Naive thymus-derived CD8-positive, alpha-beta T cell (primary cell): ENCODE data around the gene KLF3. TPM values are rescaled to one million over a fixed set of nuclear protein-coding genes. Genes with fewer than 3 reads are reported as not detected.
"Not testable (repeated sequence)": the region's sequence is repeated elsewhere in the genome, so short reads cannot be mapped to it uniquely, and the experiment has no call there.

Experiments
- ATAC-seq, 2 donors: fragments of 150-1000 bp; cut with Tn5 transposase in 1 of 2; sonication (Bioruptor Pico), chemical (Tn5 transposase) in 1 of 2; 1 replicate in 1 of 2; 2 replicates in 1 of 2; pipeline ENCODE4 v1.10.0; 2021; ENCODE audit warnings: mild to moderate bottlenecking in 2 of 2, moderate library complexity in 2 of 2
- POLR2A ChIA-PET: fragments of 350-600 bp; sonication (Branson Sonifier 250); formaldehyde crosslinking; loops from one replicate; lab custom pipeline; 2021; ENCODE audit warnings: antibody characterized with exemption; lab: Charles Lee
- DNase-seq, 10 donors: peaks; one replicate each; pipeline versions ENCODE4 v3.0.0 to v3.0.0-alpha.2; 2020 to 2022
- H3K27ac Mint-ChIP-seq, 10 donors: one replicate each; pipeline ENCODE4 v1.8.0; 2020 to 2022; ENCODE audit warnings: mild to moderate bottlenecking in 10 of 10, mixed read lengths in 10 of 10, moderate library complexity in 4 of 10, inconsistent platforms in 1 of 10
- H3K27me3 Mint-ChIP-seq, 5 donors: one replicate each; pipeline ENCODE4 v1.8.0; 2021 to 2022; ENCODE audit warnings: mixed read lengths in 5 of 5
- H3K36me3 Mint-ChIP-seq, 3 donors: one replicate each; pipeline ENCODE4 v1.8.0; 2020 to 2022; ENCODE audit warnings: mixed read lengths in 3 of 3, mild to moderate bottlenecking in 2 of 3, inconsistent platforms in 1 of 3
- H3K4me1 Mint-ChIP-seq, 4 donors: one replicate each; pipeline ENCODE4 v1.8.0; 2021 to 2022; ENCODE audit warnings: mixed read lengths in 4 of 4
- H3K4me3 Mint-ChIP-seq, 10 donors: one replicate each; pipeline ENCODE4 v1.8.0; 2020 to 2022; ENCODE audit warnings: mild to moderate bottlenecking in 10 of 10, mixed read lengths in 10 of 10, moderate library complexity in 6 of 10, inconsistent platforms in 1 of 10
- H3K9me3 Mint-ChIP-seq, 9 donors: one replicate each; pipeline ENCODE4 v1.8.0; 2020 to 2022; ENCODE audit warnings: mixed read lengths in 9 of 9, mild to moderate bottlenecking in 3 of 9, inconsistent platforms in 1 of 9, moderate library complexity in 1 of 9
- polyA plus RNA-seq, 3 donors: library from polyadenylated mRNA; unstranded; fragments of 300-500 nt; fragmentation: Illumina TruSeq; gene quantifications; one replicate each; pipeline ENCODE4 v1.2.3, GENCODE V29; 2021
- total RNA-seq, 8 experiments: library from RNA in 2 of 8; stranded (reverse) in 2 of 8; gene quantifications; one replicate each; pipeline ENCODE4 v1.2.3 and lab custom pipeline; 2021 to 2026

KLF3 gene
- total and polyA plus RNA-seq, 5 experiments from 2014 or later, result 46.2 to 125 (median 56.6) TPM

DNA sequence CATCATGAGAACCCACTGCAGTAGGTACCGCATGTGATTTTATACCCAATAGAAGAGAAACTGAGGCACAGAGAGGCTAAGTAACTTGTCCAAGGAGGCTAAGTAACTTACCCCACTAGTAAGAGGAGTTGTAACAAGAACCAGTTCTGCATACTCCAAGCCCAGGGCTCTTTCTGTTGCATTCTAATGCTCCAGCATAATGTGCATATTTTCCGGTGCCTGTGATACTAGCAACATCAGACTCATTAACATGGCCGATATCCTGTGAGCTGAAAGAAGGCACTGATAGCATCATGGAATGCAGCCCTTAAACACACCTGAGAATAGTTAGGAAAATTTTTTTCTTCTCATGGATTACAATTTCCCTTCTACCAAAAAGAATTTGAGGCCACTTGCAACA is 39.7 kb upstream of the KLF3 start:
- H3K36me3 Mint-ChIP-seq, result peaks cover 0 to 7% (median 0%) of the 10 kb centered on the region in 3 donors
- no peaks in the 10 kb centered on the region for H3K27me3 Mint-ChIP-seq
- no peaks in the 10 kb centered on the region for H3K9me3 Mint-ChIP-seq
- peaks cover 14 to 23% (median 19%) of the 10 kb centered on the region in 4 donors for H3K4me1 Mint-ChIP-seq
- ATAC-seq (no peak), DNase-seq (no peak)
- POLR2A ChIA-PET, result interaction anchor here (0.7 kb wide), 1 partner anchor 43 kb away, joined by 6 read pairs; no protein-coding TSS in a partner anchor
- H3K4me3 Mint-ChIP-seq, result peak overlapping the region in 5 of 10 donors; percentile 30 to 74 (median 52)
- peak overlapping the region in 4 of 10 donors; percentile 3 to 75 (median 38) for H3K27ac Mint-ChIP-seq

DNA sequence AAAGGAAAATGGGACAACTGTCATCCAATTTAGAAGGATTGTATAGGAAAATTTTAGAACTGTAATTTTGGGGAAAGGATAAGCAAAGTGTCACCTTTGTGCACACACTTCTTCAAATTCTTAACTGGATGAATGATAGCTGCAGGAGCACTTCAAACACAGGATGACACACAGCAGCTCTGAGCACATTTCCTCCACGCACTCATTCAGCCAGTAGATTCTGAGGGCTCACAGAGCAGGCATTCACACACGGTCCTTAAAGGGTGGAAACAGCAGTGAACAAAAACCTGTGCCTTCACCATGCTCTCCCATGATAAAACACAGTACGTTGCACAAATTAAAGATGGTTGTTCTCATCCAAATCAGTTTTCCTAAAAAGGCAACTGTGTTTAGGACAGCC is 38.5 kb upstream of the KLF3 start:
- no peaks in the 10 kb centered on the region for H3K9me3 Mint-ChIP-seq
- peaks cover 11 to 23% (median 15%) of the 10 kb centered on the region in 4 donors for H3K4me1 Mint-ChIP-seq
- no peaks in the 10 kb centered on the region for H3K27me3 Mint-ChIP-seq
- H3K4me3 Mint-ChIP-seq, result peak overlapping the region in 3 of 10 donors; percentile 18 to 45 (median 22)
- POLR2A ChIA-PET, result interaction anchor here (1.0 to 1.3 kb wide), 2 partner anchors 29 to 306 kb away, joined by 3 to 12 read pairs; no protein-coding TSS in a partner anchor
- ATAC-seq (peak; percentile 79 to 80), DNase-seq (peak in 3 of 10 donors; percentile 10 to 41 (median 29))
- peak overlapping the region in 6 of 10 donors; percentile 2 to 72 (median 50) for H3K27ac Mint-ChIP-seq
- peaks cover 0 to 2% (median 0%) of the 10 kb centered on the region in 3 donors for H3K36me3 Mint-ChIP-seq

DNA sequence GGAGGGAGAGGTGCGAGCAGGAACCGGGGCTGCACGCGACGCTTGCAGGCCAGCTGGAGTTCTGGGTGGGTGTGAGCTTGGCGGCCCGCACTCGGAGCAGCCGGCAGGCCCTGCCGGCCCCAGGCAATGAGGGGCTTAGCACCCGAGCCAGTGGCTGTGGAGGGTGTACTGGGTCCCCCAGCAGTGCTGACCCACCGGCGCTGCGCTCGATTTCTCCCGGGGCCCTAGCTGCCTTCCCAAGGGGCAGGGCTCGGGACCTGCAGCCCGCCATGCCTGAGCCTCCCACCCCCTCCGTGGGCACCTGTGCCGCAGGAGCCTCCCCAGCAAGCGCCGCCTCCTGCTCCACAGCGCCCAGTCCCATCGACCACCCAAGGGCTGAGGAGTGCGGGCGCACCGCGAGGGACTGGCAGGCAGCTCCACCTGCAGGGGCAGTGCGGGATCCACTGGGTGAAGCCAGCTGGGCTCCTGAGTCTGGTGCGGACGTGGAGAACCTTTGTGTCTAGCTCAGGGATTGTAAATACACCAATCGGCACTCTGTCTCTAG is 37.0 kb upstream of the KLF3 start:
- not testable (repeated sequence) for H3K9me3 Mint-ChIP-seq, DNase-seq, H3K36me3 Mint-ChIP-seq, H3K4me3 Mint-ChIP-seq, ATAC-seq, H3K27me3 Mint-ChIP-seq, H3K27ac Mint-ChIP-seq
- POLR2A ChIA-PET, result interaction anchor here (0.7 to 3.3 kb wide), 3 partner anchors 28 to 41 kb away, joined by 4 to 14 read pairs (median 5); no protein-coding TSS in a partner anchor
- peaks cover 11 to 19% (median 15%) of the 10 kb centered on the region in 4 donors for H3K4me1 Mint-ChIP-seq

DNA sequence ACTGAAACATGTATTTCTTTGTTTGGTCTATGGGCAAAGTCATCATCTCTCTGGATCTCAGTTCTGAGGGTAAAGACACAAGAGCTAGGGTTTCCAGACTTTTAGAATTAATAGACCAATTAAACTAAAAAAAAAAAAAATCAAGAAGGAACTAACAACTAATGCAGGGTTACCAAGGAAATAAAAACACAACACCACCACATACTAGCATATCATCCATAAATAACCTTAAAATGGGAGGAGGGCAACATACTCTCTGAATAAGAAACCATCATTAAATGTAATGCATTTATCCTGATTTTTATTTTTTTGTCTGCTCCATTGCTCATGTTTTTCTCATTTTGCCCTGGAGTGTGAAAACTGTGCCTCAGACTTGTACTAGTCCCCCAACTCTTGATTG is 33.5 kb upstream of the KLF3 start:
- Mint-ChIP-seq H3K27ac (no peak overlapping the region), H3K9me3 (no peaks in the 10 kb centered on the region), H3K36me3 (peaks cover 0 to 4% (median 0%) of the 10 kb centered on the region in 3 donors), H3K4me3 (no peak overlapping the region), H3K4me1 (peaks cover 3 to 11% (median 9%) of the 10 kb centered on the region in 4 donors), H3K27me3 (no peaks in the 10 kb centered on the region)
- POLR2A ChIA-PET, result no interaction called here
- DNase-seq (no peak), ATAC-seq (no peak)

DNA sequence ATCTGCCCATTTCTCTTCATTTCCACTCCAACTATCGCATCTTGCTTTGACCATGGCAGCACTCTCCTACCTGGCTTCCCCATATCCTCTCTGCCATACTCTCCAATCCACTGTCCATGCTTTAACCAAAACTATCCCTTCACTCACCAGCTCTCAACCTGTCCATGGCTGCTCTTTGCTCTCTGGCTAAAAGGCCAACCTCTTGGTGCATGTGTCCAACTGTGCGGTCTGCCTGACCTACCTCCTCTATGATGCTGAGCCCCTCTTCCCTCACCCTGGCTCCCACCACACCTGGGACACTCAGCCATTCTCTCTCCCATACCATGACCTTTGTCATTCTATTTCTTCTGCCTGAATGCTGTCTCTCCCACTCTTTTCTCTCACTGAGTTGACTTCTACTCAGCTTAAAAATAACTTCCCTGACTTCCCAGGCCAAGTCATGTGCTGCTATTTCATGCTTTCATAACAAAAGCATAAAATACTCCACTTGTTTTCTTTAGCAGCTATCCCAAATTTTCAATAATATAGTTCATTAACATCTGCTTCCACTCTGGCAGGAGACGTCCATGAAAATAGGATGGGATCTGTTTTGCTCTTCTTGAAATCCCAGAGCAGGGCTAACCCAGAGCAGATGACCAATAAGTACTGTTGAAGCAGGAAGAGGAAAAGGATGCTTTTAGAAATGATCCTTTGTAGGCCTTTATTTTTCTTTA is 29.8 kb upstream of the KLF3 start:
- no peaks in the 10 kb centered on the region for H3K9me3 Mint-ChIP-seq
- H3K27ac Mint-ChIP-seq, result peak overlapping the region in 3 of 10 donors; percentile 1 to 35 (median 6)
- H3K27me3 Mint-ChIP-seq, result no peaks in the 10 kb centered on the region
- DNase-seq (no peak), ATAC-seq (no peak)
- peaks cover 0 to 2% (median 0%) of the 10 kb centered on the region in 3 donors for H3K36me3 Mint-ChIP-seq
- peaks cover 0 to 10% (median 6%) of the 10 kb centered on the region in 4 donors for H3K4me1 Mint-ChIP-seq
- POLR2A ChIA-PET, result interaction anchor here (1.8 kb wide), 1 partner anchor 124 kb away, joined by 4 read pairs; no protein-coding TSS in a partner anchor
- no peak overlapping the region for H3K4me3 Mint-ChIP-seq

DNA sequence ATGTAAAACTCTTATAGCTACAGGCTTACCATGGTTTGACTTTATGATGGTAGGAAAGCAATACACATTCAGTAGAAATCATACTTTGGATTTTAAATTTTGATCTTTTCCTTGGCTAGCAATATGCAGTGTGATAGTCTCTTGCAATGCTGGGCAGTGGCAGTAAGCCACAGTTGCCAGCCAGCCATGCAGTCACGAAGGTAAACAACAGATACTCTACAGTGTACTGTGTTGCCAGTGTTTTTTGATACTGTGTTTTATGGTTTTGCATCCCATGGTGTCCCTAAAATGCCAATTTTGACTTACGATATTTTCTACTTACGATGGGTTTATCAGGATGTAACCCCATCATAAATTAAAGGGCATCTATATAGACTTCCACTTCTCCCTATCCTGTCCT is 24.8 kb upstream of the KLF3 start:
- Mint-ChIP-seq H3K36me3 (peaks cover 0 to 10% (median 4%) of the 10 kb centered on the region in 3 donors), H3K9me3 (peaks cover 0 to 14% (median 3%) of the 10 kb centered on the region in 9 donors), H3K4me1 (peaks cover 0 to 9% (median 7%) of the 10 kb centered on the region in 4 donors), H3K27ac (no peak overlapping the region), H3K27me3 (no peaks in the 10 kb centered on the region), H3K4me3 (no peak overlapping the region)
- no peak for ATAC-seq
- no peak for DNase-seq
- POLR2A ChIA-PET, result interaction anchor here (1.2 kb wide), 1 partner anchor 9 kb away, joined by 3 read pairs; no protein-coding TSS in a partner anchor

DNA sequence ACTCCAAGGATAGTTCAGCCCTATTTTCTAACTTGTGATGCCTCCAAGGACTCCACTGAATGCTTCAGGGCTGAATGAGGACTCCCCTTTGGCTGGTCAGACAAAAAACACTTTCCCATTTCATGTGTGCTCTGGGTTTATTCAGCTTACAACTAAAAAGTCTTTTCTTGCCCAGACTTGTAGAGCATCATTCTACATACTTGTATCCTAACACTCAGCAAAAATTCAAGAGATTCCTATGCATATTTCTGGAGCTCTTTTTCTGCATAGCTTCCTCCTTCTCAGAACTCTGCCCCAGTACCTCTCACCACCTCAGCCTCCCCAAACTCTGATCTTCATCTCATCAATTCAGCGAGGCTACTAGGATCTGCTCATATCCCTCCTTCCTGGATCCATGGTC is 22.2 kb upstream of the KLF3 start:
- ATAC-seq (no peak), DNase-seq (no peak)
- Mint-ChIP-seq H3K9me3 (peaks cover 0 to 14% (median 3%) of the 10 kb centered on the region in 9 donors), H3K36me3 (peaks cover 0 to 10% (median 4%) of the 10 kb centered on the region in 3 donors), H3K4me1 (peaks cover 2 to 11% (median 6%) of the 10 kb centered on the region in 4 donors), H3K27me3 (no peaks in the 10 kb centered on the region), H3K27ac (peak overlapping the region in 3 of 10 donors; percentile 13 to 81 (median 63)), H3K4me3 (no peak overlapping the region)
- POLR2A ChIA-PET, result interaction anchor here (1.4 kb wide), 1 partner anchor 12 kb away, joined by 6 read pairs; no protein-coding TSS in a partner anchor

DNA sequence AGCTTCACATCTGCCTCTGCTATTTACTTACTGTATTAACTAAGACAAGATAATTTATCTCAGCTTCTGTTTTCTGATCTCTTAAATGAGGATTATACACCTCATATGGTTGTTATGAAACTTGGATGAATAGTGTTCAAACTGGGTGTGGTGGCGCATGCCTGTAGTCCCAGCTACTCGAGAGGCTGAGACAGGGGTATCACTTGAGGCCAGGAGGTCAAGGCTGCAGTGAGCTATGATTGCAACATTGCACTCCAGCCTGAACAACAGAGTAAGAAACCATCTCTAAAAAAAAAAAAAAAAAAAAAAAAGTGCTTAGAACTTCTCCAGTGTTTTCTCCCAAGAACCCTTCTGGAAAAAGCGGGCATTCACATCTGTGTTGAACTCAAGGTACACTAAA is 19.8 kb upstream of the KLF3 start:
- no peak overlapping the region for H3K27ac Mint-ChIP-seq

DNA sequence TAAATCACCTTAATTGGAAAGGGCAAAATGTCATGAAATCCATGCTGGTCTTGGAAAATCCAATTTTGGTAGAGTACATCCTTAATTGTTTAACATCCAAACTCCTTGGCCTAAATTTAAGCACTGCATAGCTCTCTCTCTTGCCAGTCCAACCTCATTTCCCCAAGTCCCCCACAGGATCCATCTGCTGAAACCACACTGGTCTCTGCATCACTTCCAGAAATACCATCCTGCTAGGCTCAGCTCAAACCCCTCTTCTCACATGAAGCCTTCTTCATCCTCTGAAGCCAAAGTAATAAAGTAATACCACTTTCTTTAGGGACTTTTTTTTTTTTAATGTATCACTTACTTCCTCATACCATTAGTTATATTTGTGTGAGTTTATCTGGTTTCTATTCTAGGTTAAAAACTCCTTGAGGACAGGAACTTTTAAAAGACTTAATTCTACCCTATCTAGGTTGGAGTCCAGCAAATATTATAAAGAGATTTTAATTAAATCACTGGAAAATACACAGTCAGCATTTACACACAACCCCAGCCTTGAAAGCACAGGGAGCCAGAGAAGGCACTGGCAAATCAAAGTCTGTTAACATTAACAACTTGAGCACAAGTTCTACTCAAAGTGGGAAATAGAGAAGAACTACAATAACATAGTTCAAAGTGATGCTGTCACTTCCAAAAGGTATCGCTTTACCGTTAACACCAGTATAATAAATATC is 16.7 kb upstream of the KLF3 start:
- ATAC-seq, result no peak
- H3K36me3 Mint-ChIP-seq, result peaks cover 0 to 5% (median 0%) of the 10 kb centered on the region in 3 donors
- H3K27ac Mint-ChIP-seq, result peak overlapping the region in 7 of 10 donors; percentile 9 to 86 (median 48)
- H3K9me3 Mint-ChIP-seq, result peaks cover 0 to 3% (median 0%) of the 10 kb centered on the region in 9 donors
- DNase-seq, result no peak
- H3K27me3 Mint-ChIP-seq, result no peaks in the 10 kb centered on the region
- peaks cover 12 to 25% (median 15%) of the 10 kb centered on the region in 4 donors for H3K4me1 Mint-ChIP-seq
- no peak overlapping the region for H3K4me3 Mint-ChIP-seq
- POLR2A ChIA-PET, result interaction anchor here (1.1 to 2.7 kb wide), 5 partner anchors 7 to 137 kb away, joined by 3 to 8 read pairs (median 4); no protein-coding TSS in a partner anchor

More for the DNA sequence above, 19.8 kb upstream of the KLF3 start:
- no peaks in the 10 kb centered on the region for H3K27me3 Mint-ChIP-seq
- H3K36me3 Mint-ChIP-seq, result peaks cover 0 to 10% (median 4%) of the 10 kb centered on the region in 3 donors
- ATAC-seq, result no peak
- DNase-seq, result no peak
- H3K9me3 Mint-ChIP-seq, result peaks cover 0 to 14% (median 5%) of the 10 kb centered on the region in 9 donors
- no peak overlapping the region for H3K4me3 Mint-ChIP-seq
- peaks cover 12 to 20% (median 13%) of the 10 kb centered on the region in 4 donors for H3K4me1 Mint-ChIP-seq
- POLR2A ChIA-PET, result interaction anchor here (1.0 to 2.7 kb wide), 2 partner anchors 10 to 19 kb away, joined by 3 to 8 read pairs; no protein-coding TSS in a partner anchor

DNA sequence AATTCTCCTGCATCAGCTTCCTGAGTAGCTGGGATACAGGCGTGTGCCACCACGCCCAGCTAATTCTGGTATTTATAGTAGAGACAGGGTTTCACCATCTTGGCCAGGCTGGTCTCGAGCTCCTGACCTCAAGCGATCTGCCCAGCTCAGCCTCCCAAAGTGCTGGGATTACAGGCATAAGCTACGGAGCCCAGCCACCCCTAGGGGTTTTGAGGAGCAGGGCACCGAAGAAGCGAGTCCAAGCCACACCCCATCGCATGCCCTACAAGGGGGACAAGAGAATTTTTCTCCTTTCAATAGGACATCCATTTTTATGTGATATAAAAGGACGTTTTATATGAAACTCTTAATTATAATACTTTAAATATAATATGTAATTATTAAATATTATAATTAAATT is 13.9 kb upstream of the KLF3 start:
- Mint-ChIP-seq H3K4me1 (peaks cover 17 to 50% (median 41%) of the 10 kb centered on the region in 4 donors), H3K27ac (peak overlapping the region in 1 of 10 donors; percentile 73), H3K9me3 (peaks cover 0 to 6% (median 0%) of the 10 kb centered on the region in 9 donors), H3K4me3 (no peak overlapping the region), H3K36me3 (peaks cover 0 to 3% (median 0%) of the 10 kb centered on the region in 3 donors), H3K27me3 (no peaks in the 10 kb centered on the region)
- POLR2A ChIA-PET, result interaction anchor here (0.9 to 1.8 kb wide), 3 partner anchors 9 to 26 kb away, joined by 3 to 7 read pairs (median 6); no protein-coding TSS in a partner anchor
- ATAC-seq (no peak), DNase-seq (no peak)

DNA sequence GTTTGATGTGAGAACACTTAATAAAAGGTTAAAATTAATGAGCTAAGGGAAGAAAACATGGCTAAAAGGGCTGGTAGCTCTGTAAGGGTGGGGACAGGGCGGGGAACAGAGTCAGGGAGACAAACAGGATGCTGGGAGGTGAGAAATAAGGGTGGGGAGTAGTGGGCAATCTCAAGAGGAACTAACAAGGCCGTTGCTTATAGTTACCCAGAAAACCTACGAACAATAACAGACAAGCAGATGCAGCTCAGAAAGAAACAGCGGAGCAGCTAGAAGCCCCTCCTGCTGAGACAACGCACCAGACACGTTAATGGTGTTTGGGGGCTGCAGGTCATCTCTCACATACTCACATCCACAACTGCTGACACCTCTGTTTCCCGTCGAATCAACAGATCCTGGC is 9.7 kb upstream of the KLF3 start:
- POLR2A ChIA-PET, result interaction anchor here (0.6 to 8.1 kb wide), 22 partner anchors 9 to 763 kb away, joined by 3 to 181 read pairs (median 7); partner anchors contain the start of gene KLF3
- H3K27ac Mint-ChIP-seq, result peak overlapping the region; percentile 91 to 100 (median 100)
- H3K27me3 Mint-ChIP-seq, result no peaks in the 10 kb centered on the region
- H3K36me3 Mint-ChIP-seq, result no peaks in the 10 kb centered on the region
- ATAC-seq (peak; percentile 72 to 76), DNase-seq (peak; percentile 30 to 90 (median 72))
- H3K4me3 Mint-ChIP-seq, result peak overlapping the region; percentile 63 to 92 (median 85)
- peaks cover 31 to 62% (median 58%) of the 10 kb centered on the region in 4 donors for H3K4me1 Mint-ChIP-seq
- peaks cover 0 to 3% (median 0%) of the 10 kb centered on the region in 9 donors for H3K9me3 Mint-ChIP-seq
